Stimulated activated naive CD4-positive, alpha-beta T cell (primary cell): ENCODE results near the gene NAA10.

Source experiments
- DNase-seq, 6 experiments: peaks; one replicate each; lab custom pipeline; 2025; lab: John Stamatoyannopoulos, UW

NAA10 gene

GRCh38 chrX:153883163-153883843, 51.5 kb downstream of the NAA10 start:
- no peak for DNase-seq

- DNase-seq, result no peak
Measured at GRCh38 chrX:153882557-153882956, 52.3 kb downstream of the NAA10 start.

GRCh38 chrX:153882086-153882498, 52.7 kb downstream of the NAA10 start:
- DNase-seq, result no peak

- no peak for DNase-seq
Measured at GRCh38 chrX:153881281-153881680, 53.6 kb downstream of the NAA10 start.

GRCh38 chrX:153880440-153880815, 54.4 kb downstream of the NAA10 start:
- DNase-seq, result no peak

- DNase-seq, result no peak
Measured at GRCh38 chrX:153879741-153880439, 54.9 kb downstream of the NAA10 start.
